ENCODE results near the gene TSC1.
"Not testable (repeated sequence)": the region's sequence is repeated elsewhere in the genome, so short reads cannot be mapped to it uniquely, and the experiment has no call there.

TSC1 gene

DNA sequence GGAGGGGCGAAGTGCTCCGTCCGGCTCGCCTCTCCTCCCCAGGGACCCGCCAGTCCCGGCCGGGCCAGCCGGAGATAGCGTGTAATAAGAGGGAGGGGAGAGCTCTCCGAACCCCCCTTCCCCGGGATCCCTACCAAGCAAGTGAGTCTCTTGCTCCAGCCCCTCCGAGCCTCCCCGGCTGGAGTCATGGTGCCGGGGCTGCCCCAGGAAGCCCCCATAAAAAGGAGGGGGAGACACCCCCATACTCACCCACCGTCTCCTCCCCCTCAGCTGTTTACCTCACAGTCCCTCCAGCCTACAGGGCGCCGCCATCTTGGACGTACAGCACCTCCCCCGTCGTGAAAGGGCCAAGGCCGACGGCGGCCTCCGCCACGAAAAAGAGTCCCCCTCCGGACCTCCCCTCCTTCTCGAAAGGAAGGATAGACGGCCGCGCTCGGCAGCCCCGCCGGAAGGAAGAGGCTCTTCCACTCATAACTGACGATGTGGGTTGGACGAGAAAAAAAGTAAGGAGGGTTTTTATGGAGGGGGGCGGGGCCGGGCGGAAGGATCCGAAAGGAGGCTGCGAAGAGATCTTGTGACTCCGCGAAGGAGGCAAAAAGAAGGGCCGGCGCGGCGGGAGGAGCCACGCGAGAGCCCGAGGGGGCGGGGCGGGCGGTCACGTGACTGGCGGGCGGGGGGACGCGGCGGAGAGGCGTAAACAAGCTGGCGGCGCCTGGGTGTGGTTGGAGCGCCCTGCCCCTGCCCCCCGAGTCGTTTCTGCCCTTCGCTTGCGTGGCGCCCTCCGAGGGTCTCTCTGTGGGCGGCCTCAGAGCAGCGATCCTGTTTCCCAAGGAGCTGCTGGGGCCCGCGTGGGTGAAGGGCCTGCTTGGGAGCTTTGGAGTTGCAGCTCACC is at the start of gene TSC1:
TSS of gene TSC1 (minus strand) at position 323 of the 892 bp plus-strand sequence. CDS start 15,744 bp downstream, outside the sequence.
- DNase-seq (ENCODE audit: low spot score) = peak; percentile 95

DNA sequence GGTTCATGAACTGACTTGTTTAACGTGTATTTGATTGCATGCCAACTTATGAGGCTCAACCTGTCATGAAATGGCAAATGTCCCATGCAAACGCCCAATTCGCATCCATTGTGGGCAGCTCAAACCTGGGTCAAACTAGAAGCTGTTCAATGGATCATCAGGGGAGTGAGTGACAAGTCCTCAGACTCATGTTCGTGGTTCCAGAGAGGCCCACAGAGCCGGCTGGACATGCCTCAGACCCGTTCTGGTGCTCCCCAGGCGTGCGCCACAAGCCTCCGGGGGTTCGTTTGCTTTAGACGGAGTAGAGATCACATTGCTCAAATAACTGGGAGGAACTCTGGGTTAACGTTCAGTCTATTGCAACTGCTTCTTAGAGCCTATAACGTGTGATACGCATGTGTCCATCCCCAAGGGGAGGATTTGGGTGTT is 49.1 kb upstream of the TSC1 start:
- DNase-seq (ENCODE audit: low spot score) = no peak

DNA sequence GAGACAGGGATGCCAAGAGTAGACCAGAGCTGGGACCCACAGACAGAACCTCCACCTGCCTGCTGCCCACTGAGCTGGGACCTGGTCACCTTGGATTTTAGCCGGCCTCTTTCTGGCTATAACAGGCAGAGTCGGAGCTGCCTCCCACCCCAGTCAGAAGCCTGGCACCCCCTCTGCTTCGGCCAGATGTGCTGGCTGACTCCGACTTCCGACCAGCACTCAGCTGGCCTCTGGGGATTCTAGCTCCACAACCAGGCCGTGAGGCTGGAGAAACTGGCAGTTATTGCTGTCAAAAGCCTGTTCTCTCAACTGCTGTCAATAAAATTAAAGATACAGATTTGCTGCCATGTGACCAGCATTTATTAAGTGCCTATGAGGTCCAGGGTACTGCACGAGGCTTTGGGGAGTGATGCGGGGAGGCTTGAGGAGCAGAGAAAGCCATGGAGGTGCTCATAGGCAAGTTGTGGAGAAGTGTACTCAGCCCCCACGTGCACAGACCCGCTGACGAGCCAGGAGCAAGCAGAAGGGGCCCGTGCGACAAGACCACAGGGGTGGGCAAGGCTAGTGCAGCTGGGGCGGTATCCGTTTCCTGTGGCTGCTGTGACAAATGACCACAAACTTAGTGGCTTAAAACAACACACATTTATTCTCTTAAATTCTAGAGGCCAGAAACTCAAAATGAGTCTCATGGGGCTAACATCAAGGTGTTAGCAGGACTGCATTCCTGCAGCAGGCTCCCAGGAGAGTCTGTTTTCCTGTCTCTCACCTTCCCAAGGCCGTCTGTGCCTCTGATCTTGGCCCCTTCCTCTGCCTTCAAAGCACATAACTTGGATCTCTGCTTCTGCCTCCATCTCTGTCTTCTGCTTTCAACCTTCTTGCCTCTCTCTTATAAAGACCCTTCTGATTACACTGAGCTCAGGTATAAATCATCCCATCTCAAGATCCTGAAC is 47.2 kb upstream of the TSC1 start:
- DNase-seq (ENCODE audit: low spot score) = no peak

DNA sequence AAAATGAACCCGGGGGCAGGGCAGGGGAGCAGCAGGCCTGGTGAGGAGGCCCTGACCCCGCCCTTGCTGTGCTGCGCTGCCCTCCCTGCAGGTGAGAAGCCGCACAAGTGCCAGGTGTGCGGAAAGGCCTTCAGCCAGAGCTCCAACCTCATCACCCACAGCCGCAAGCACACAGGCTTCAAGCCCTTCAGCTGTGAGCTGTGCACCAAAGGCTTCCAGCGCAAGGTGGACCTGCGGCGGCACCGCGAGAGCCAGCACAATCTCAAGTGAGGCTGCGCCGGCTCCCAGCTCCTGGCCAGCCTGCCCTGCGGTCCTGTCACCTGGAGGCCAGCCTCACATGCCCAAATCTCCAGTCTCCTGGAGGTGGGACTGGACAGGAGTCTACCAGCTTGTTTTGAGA is 46.4 kb upstream of the TSC1 start:
- DNase-seq (ENCODE audit: low spot score) = no peak

DNA sequence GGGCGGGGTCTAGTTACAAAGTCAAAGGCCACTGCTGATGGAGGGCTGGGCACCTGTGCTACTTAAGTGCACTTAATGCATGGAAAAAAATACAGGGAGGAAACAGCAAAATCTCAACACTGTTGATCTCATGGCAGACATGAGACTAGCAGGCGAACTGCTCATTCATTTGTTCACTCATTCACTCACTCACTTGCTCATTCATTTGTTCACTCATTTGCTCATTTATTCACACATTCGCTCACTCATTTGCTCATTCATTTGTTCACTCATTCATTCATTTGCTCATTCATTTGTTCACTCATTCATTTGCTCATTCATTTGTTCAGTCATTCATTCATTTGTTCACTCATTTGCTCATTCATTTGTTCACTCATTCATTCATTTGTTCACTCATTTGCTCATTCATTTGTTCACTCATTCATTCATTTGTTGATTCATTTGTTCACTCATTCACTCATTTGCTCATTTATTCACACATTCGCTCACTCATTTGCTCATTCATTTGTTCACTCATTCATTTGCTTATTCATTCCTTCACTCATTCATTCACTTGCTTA is 45.7 kb upstream of the TSC1 start:
- not testable (repeated sequence) for DNase-seq (ENCODE audit: low spot score)

DNA sequence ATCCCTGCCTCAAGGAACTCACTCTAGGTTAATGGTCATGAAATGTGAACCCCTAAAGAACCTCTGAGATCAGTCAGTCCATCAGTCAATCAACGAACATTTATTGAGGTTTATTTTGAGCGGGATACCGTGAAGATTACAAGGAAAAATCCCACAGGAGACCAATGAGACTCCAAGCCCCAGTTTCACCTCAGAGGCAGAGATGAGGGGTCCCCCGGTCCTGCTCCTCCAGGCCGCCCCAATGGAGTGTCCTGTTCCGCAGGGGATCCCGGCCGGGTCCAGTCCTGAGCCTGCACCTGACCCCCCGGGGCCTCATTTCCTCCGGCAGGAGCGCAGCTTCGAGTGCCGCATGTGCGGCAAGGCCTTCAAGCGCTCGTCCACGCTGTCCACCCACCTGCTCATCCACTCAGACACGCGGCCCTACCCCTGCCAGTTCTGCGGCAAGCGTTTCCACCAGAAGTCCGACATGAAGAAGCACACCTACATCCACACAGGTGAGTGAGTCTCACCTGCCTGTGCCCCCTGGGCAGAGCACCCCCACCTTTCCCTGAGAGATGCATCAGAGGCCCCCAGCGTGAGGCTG is 45.1 kb upstream of the TSC1 start:
- DNase-seq (ENCODE audit: low spot score) = no peak

DNA sequence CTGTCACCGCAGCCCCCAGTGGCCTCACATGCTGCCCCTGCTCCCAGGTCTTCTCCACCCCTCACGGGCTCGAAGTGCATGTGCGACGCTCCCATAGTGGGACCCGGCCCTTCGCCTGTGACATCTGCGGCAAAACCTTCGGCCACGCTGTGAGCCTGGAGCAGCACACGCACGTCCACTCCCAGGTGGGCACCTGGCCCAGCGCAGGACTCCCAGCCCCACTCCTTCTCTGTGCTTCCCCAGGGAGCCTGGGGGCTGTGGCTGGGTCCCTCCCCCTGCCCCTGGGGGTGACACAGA is 44.5 kb upstream of the TSC1 start:
- DNase-seq (ENCODE audit: low spot score) = no peak

DNA sequence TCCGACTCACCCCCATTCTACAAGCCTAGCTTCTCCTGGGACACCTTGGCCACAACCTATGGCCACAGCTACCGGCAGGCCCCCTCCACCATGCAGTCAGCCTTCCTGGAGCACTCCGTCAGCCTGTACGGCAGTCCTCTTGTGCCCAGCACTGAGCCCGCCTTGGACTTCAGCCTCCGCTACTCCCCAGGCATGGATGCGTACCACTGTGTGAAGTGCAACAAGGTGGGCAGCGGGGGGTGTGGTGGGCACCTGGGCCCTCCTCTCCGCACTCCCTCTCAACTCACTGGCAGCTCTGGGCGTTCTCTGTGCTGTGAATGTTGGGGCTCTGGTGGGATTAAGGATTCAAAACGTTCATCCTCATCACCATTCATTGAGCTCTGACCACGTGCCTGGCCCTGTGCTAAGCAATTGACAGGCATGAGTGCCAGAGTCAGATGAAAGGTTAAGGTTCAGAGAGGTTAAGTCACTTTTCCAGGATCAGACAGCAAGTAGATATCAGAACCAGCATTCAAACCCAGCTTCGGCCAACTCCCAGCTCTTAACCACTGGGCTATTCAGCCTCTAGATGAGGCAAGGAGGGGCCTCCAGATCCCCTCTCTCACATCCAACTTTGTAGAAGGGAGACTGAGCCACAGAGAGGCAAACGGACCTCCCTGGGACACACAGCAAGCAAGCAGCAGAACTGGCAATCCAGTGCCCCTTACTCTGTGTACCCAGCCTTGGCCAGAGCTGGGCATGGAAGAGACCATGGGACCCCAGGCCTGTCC is 44.0 kb upstream of the TSC1 start:
- DNase-seq (ENCODE audit: low spot score) = no peak

DNA sequence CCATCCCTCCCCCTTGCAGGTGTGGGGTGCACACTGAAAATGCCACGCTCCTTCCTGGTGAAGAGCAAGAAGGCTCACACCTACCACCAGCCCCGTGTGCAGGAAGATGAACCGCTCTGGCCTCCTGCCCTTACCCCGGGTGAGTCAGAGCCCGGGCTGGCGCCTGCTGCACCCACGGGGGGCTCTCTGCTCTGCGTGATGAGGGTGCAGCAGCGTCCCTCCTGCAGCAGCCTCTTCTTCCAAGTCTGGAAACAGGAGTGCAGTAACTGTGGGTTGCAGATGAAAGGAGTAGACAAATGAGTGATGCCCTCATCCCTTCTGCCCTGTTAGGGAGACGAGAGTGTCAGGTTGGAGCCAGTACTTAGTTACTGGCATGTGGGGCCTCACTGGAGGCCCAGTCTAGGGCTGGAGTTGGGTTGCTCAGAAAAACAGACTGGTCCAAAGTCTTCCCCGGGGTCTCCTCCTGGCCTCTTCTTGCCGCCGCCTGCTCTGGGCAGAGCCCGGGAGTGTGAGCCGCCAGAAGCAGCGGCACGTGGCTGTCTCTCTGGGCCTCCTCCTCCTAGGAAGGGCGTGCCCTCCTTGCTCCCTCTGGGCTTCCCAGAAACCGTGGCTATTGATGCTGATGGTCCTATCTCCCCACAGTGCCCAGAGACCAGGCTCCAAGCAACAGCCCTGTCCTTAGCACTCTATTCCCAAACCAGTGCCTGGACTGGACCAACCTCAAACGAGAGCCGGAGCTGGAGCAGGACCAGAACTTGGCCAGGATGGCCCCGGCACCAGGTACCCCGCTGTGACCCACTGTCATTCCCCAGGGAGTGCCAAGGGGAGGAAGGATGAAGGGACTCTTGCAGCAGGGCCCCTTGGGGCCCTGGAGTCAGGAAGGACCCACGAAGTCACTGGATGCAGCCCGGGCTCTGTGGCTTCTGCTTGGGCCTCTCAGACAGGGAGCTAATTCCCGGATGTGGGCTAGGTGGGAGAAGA is 42.5 kb upstream of the TSC1 start:
- no peak for DNase-seq (ENCODE audit: low spot score)

DNA sequence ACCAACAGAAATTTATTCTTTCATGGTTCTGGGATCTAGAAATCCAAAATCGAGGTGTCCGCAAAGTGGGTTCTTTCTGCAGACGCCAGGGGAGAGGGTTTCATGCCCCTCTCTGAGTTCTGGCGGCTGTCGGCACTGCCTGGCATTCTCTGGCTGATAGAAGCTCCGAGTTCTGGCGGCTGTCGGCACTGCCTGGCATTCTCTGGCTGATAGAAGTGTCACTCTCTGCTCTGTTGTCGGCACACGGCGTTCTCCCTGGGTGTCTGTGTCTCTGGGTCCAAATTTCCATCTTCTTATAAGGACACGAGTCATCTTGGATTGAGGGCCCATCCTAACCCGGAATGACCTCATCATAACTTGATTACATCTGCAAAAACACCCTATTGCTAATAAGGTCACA is 41.7 kb upstream of the TSC1 start:
- DNase-seq (ENCODE audit: low spot score) = no peak

DNA sequence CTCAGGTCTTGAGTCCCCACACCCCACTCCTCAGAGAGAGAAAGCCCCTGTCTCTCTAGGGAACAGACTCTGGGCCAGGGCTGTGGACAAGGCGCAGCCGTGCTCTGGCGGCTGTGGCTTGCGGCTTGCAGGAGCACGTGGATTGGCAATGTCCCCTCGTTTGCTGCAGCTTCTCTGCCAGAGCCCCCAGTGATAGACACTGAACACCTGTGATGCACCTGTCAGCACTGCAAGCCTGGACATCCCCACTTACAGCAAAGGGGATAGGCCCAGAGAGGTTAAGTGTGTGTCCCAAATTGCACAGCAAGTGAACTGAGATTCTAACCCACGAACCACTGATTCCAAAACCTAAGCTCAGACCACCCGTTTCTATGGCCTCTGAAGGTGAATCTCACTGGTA is 41.1 kb upstream of the TSC1 start:
- no peak for DNase-seq (ENCODE audit: low spot score)

DNA sequence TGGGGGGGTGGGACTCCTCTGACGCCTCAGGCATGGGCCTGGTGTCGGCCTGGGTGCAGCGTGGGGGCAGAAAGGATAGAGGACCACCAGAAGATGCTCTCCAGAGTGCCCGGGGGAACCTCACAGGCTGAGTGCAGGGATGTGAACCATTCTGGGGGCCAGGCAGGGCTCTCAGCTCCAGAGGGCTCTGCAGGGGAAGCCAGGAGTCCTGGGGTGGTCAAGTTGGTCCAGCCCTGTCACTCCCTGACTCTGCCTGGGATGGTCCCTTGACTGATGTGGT is 40.6 kb upstream of the TSC1 start:
- no peak for DNase-seq (ENCODE audit: low spot score)

DNA sequence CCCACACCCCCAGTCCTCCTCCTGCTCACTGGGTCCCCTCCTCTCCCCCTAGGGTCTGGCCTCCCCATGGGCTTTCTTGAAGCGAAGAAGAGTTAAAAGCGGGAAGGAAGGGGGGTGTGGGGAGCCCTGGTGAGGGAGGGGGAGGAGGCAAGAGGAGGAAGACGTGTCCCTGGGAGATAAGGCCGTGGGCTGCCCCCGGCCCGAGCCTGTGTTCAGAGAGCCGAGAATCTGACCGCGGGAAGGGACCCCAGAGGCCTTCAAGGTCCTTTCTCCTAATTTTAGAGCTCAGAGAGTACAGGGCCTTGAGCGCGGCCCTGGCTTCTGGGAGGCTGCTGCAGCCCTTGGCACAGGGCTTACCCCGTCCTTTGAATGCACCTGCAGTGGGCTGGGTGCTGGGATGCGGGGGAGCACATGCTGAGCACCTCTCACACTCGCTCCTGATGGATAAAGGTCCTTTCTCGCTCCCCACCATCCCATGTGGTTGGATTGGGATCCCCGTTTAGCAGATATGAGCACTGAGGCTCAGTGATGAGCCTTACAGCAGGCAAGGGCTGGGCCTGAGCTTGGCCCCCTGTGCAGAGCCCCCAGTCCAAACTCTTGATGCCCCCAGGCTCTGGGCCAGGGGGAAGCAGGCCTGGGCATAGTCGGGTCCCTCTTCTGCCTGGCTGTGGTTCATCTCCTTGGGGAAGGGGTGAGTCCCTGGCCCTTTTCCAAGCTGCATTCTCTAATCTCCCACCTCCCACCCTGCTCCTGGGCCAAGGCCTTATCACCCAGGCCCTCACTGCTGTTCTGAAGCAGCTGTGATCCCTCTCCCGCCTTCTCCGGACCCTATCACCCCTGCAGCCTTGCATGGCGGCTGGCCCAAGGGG is 40.0 kb upstream of the TSC1 start:
- no peak for DNase-seq (ENCODE audit: low spot score)

DNA sequence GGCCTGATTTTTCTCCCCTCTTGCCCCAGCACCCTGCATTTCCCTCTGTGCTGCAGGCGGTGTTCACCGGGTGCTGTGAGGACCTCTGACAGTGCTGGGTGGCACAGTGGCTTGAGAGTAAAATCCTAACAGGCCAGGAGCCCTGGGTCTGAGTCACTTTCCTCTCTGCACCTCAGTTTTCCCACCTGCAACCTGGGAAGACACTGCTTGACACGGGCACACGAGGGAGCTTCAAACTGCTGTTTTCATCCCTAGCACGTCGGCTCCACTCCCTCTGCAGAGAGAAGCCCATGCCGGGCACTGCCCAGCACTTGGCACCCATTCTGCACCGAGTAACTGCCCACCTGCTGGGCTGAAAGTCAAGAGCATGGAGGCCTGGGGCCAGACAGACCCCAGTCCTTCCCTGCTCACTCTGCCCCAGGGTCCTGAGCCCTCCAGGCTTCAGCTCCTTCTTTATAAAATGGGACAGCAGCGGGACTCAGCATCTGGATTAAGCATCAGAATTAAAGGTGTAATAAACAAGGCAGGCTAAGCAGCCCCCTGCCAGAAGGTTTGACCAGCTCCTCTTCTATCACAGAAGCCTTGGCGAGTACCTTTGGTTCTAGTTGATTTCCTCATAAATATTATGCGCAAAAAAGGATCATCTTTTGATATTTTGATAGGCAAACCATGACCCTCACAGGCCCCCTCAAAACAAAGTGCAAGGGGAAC is 39.2 kb upstream of the TSC1 start:
- DNase-seq (ENCODE audit: low spot score) = no peak

DNA sequence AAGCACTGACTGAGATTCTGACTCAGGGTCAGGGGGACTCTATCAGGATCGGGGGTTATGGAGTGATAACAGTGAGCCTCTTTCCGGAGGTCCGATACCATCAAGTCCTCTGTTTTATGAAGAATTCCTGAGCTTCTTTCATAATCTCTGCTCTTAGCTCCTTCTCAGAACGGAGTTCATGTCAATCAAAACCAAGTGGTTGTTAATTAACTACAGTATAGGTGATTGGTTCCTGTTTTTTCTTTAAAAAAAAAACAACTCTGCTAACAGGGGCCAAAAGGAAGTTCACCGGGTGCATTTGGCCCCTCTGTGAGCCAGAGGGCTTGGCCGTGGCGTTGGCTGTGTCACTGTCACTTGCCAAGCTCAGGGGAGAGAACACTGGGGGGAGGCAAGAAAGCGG is 38.0 kb upstream of the TSC1 start:
- DNase-seq (ENCODE audit: low spot score) = no peak

DNA sequence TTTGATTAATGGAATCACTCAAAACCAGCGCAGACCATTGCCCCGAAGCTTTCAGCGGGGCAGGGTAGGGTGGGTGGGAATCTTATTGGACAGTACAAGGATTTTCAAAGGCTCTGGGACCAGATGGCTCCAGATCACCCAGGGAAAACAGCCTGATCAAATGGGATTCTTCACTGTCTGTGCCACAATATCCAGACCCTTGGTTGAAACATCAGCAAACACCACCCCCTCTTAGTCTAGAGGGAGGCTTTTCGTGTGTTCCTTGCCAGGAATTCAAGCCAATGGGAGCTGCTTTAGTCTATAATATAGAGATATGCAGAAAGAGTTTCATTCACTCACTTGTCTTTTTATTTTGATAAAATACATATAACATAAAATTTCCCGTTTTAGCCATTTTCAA is 35.7 kb upstream of the TSC1 start:
- DNase-seq (ENCODE audit: low spot score) = no peak

DNA sequence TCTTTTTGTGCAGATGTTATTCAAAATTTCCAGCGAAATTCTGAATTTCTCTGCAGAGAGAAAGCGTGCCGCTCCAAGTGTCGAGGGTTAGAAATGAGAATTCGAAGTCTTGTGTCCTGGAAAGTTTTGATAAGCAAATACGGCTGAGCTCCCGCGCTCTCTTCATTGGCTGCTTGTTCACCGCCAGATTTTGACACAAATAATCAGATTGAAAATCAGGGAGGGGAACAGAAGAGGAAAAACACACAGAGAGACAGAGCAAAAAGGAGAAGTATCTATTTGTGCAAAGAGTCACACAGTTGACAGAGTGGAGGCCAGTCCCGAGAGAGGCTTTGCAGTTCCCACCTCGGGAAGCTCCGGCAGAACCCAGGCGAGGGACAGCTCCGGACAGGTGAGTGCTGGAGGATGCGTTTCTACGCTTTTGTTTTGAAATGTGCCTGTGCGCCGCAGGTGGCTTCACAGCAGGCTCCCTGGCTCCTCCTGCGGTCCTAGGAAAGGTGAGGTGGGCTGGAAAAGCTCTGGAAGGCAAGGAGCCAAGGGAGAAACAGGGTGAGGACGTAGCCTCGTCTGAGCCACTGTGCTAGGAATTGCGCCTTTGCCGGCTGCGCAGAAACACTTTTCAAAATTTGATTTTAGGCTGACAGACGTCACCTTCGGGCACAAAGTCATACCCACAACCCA is 34.2 kb upstream of the TSC1 start, which contains the start of gene GFI1B:
TSS of gene GFI1B (plus strand) at position 244 of the 681 bp plus-strand sequence. CDS start 7,985 bp downstream, outside the sequence.
- DNase-seq (ENCODE audit: low spot score) = no peak

DNA sequence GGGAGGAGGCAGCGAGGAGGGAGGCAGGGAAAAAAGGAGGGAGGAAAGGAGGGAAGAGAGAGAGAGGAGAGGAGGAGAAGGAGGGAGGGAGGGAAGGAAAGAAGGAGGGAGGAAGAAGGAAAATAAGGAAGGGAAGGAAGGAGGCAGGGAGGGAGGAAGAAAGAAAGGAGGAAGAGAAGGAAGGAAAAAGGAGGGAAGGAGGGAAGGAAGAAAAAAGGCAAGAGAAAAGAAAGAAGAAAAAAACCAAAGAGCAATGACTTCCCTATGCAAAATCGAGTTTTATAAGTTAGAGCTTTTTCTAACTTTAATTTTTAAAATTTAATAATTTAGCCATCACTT is 33.7 kb upstream of the TSC1 start:
- DNase-seq (ENCODE audit: low spot score) = no peak
